LNCAP (cell line): ENCODE measurements around the gene EIF4A2.

Source experiments
- TF ChIP-seq, protein P1 (sequence below): fragments of 450-650 bp; IDR thresholded peaks from 2 replicates; pipeline ENCODE4 v1.5.1; 2017; ENCODE audit warnings: mild to moderate bottlenecking

Gene EIF4A2

DNA sequence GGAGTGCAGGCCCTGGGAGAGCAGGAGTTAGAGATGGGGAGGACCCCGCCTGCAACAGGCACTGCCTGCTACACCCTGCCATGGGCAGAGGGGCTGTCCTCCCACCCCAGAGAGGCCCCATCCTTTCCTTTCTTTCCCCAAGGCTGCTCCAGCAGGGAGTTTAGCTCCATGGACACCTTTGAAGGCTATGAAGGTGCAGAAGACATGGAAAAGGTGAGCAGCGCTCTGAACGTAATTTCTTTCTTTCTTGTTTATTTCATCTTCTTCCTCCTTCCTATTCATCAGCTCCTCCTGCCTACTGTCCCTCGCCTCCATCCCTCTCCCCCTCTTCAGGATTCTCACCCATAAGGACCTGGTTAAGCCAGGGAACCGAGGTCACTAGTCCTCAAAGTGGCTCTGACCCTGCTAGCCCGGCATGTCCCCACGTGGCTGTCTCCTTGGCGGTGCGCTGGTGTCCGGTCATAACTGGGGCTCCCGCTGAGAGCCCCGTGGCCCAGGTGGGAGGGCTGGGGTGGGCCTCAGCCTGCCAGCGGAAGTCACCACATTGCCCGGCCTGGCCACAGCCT is 43.1 kb downstream of the EIF4A2 start:
- TF ChIP-seq, protein P1, sequence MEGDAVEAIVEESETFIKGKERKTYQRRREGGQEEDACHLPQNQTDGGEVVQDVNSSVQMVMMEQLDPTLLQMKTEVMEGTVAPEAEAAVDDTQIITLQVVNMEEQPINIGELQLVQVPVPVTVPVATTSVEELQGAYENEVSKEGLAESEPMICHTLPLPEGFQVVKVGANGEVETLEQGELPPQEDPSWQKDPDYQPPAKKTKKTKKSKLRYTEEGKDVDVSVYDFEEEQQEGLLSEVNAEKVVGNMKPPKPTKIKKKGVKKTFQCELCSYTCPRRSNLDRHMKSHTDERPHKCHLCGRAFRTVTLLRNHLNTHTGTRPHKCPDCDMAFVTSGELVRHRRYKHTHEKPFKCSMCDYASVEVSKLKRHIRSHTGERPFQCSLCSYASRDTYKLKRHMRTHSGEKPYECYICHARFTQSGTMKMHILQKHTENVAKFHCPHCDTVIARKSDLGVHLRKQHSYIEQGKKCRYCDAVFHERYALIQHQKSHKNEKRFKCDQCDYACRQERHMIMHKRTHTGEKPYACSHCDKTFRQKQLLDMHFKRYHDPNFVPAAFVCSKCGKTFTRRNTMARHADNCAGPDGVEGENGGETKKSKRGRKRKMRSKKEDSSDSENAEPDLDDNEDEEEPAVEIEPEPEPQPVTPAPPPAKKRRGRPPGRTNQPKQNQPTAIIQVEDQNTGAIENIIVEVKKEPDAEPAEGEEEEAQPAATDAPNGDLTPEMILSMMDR: no peak

- TF ChIP-seq, protein P1: no peak
Measured at GRCh38 chr3:186826976-186827857, 43.8 kb downstream of the EIF4A2 start.

DNA sequence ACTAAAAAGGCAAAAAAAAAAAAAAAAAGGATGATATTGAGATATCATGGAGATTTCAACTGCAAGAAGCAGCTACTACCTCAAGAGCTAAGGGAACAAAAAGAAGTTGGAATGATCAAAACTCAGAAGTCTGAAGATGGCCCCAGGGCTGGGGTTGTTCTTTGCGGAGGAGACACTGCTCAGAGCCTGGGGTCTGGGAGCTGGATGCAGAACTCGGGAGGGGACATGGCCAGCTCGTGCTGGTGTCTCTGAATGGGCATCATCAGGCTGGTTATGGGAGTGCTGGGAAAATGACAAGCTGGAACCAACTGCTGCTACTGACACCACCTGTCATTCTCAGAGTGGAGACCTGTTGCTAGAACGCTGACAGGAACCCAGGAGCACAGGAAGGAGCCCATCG is 45.0 kb downstream of the EIF4A2 start:
- TF ChIP-seq, protein P1: no peak

- TF ChIP-seq, protein P1: no peak
Measured at GRCh38 chr3:186831798-186832197, 48.4 kb downstream of the EIF4A2 start.

DNA sequence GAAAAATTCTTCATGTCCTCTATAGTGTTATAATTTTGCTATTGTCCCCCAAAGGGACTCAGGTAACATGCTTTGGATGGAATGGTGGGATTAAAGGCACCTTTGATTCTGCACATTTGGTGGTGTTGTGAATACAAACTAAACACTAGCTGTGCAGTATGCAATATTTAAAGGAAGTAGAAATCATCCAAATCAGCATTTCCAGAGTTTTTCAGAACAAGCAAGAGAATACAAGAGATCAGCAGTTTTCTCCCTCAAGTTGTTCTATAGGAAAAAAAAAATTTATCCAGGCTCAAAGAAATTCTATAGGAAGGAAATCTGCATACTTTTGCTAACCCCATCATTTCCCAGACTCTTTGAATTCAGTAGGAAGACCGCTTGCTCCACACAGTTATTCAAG is 48.9 kb downstream of the EIF4A2 start:
- TF ChIP-seq, protein P1: no peak
